ENCODE measurements around the gene SMIM5.

GRCh38 chr17:75688209-75688825 is 55.1 kb downstream of the SMIM5 start:
- TF ChIP-seq GATA2 (IDR thresholded peaks at IDR 0.05; ENCODE audit: insufficient read depth, insufficient read length, low read depth, low read length), result peak; percentile 33
- TF ChIP-seq CTCF (IDR thresholded peaks at IDR 0.05; ENCODE audit: extremely low read depth in 1 of 2, insufficient read depth in 1 of 2, low read depth in 1 of 2, low read length in 2 of 2), result no peak
- TF ChIP-seq POLR2A (IDR thresholded peaks at IDR 0.05; ENCODE audit: low read depth, low read length), result peak; percentile 72
- no peak for TF ChIP-seq MAX (IDR thresholded peaks at IDR 0.05; ENCODE audit: insufficient read depth, insufficient read length)
